HT1080 (cell line): ENCODE data around the gene TBC1D14. TPM values are rescaled to one million over a fixed set of nuclear protein-coding genes. Genes with fewer than 3 reads are reported as not detected.

ENCODE experiments used
- DNase-seq: peaks from one replicate; pipeline ENCODE4 v3.0.0-alpha.2; 2015; ENCODE audit warnings: low read depth
- total RNA-seq: library from RNA; depleted of rRNA; stranded (reverse); fragments of >200 nt; shearing (Covaris generic); gene quantifications from 2 replicates; pipeline ENCODE4 v1.2.3, GENCODE V29; 2014

The TBC1D14 gene
- total RNA-seq, 1 experiment from 2014 or later: 50.6 TPM

DNA sequence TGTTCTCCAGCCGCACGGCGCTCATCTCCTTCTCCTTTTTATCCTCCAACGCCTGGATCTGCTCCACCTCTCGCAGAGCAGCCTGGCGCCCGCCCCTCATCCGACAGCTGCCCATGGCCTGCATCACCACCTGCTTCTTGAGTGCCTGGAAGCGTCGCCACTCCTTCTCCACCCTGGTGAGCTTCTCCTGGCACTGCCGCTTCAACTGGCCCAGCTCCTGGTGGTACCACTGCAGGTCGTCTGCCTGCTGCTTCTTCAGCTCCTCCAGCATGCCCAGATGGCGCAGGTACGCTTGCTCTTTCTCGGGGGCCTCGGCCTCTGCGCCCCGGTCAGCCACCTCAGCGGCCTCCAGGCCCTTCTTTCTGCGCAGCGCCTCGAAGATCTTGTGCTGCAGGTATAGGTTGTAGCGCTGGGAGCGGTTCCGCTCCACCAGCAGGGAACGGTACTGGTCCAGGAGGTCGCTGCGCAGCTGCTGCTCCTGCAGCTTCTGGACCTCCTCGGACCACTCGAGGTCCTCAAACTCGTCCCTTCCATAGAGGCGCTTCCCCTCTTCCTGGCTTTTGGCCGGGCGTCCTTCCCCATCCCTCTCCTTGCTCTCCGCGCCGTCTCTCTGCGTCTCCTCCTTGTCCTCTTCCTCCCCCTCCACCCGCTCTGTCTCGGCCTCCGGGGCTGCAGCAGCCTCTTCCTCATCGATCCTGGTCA is 132.3 kb downstream of the TBC1D14 start:
- DNase-seq: no peak

- DNase-seq: peak; percentile 98
Measured at GRCh38 chr4:7042503-7043283, 133.1 kb downstream of the TBC1D14 start.

DNA sequence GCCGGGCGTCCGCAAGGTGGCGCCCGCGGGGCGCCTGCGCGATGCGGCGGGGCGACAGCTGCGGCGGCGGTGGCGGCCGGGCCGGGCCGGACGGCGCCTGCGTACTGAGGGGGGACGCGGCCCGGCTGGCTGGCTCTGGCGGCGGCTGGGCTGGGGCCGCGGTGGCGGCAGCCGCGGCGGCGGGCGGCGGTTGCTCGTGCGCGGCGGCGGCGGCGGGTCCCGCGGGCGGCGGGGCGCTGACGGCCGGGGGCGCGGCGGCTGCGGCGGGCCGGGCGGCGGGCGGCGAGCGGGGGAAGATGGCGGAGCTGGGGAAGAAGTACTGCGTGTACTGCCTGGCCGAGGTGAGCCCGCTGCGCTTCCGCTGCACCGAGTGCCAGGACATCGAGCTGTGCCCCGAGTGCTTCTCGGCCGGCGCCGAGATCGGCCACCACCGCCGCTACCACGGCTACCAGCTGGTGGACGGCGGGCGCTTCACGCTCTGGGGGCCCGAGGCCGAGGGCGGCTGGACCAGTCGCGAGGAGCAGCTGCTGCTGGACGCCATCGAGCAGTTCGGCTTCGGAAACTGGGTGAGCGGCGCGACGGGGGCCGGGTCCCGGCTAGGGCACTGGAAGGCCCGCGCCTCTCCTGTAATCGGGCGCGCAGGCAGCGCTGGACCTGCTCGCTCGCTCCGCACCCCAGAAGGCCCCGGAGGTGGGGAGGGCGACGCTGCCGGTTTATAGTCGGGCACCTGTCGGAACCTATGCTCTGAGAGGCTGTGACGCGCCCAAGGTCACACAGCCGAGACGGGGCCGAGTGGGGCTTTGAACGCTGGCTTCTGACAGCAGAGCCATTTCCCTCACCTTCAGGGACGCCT is 133.9 kb downstream of the TBC1D14 start, which contains the start of gene TADA2B:
Gene TADA2B, plus strand, starts transcription at position 89 of the 853 bp plus-strand sequence. Its CDS starts 208 bp downstream, at position 297.
- no peak for DNase-seq

- DNase-seq: no peak
Measured at GRCh38 chr4:7044137-7044930, 134.7 kb downstream of the TBC1D14 start.

DNA sequence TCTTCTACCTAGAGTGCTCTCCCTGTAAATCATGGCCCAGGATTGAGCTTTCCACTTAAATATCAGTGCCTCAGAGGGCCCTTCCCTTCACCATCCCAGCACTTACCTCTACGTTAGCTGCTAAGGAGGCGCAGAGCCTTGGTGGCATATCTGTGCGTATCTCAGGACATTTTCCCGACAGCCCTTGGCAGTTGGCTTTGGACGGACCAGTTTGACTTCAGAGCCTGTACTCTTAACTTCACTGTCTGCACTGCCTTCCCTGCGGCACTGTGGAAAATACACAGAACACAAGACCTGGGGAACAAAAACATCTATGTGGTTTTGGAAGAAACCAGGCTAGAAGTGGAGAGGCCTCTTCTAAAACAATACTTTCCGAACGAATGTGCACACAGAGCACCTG is 135.9 kb downstream of the TBC1D14 start:
- no peak for DNase-seq

- no peak for DNase-seq
Measured at GRCh38 chr4:7045961-7046921, 136.6 kb downstream of the TBC1D14 start.

DNA sequence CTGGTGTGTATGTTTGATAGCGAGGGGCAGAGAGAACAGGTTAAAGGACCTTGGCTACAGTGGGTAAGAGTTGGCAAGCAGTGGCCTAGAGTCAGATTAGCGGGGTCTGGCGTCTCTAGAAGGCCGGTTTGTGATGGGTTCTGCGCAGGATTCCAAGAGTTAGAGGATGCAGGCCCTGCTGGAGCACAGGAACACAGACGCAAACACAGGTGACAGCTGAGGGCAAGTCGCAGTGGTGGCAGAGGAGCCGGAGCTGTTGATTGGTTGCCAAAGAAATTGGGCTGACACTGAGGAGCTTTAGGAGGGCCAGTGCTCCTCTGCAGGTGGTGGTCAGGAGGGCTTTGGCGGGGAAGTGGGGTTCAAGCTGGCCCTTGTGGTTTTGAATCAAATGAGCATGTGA is 137.3 kb downstream of the TBC1D14 start:
- no peak for DNase-seq

GRCh38 chr4:7048642-7049041 is 139.0 kb downstream of the TBC1D14 start:
- no peak for DNase-seq

DNA sequence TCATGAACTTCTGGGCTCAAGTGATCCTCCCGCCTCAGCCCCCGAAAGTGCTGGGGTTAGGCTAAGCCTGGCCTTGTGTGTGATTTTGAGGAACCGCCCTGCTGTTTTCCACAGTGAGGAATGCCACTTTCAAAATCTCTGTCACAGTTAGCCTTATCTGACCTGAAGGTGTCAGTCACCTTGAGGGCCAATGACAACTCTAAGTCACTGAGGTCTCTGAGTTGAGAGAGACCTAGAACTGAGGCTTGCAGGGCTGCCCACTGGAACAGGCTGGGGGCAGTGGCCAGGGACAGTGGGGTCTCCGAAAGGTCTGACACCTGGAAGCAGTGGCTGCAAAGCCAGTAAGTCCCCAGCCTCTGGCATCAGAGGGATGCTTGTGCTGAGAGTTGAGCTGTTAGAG is 139.7 kb downstream of the TBC1D14 start:
- DNase-seq: no peak

DNA sequence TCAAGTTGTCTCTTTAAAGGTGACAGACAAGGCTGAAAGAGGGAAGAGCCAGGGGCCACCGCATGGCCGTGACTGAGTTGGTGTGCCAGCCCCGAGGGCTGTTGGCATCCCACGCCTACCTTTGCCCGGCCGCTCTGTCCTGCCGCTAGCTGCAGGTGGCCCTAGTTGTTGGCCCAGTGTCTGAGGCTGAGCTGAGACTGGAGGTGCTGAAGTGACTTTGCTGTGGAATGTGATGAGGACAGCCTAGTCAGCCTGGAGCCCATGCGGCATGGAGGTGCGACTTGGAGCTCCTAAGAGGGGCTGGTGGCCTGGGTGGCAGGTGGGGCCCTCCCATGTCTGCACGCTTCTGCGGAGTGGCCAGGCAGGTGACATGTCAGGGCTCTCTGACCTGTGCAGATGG is 140.1 kb downstream of the TBC1D14 start:
- no peak for DNase-seq

GRCh38 chr4:7050481-7051143 is 141.0 kb downstream of the TBC1D14 start:
- DNase-seq: no peak

GRCh38 chr4:7051144-7051495 is 141.5 kb downstream of the TBC1D14 start:
- DNase-seq: no peak

DNA sequence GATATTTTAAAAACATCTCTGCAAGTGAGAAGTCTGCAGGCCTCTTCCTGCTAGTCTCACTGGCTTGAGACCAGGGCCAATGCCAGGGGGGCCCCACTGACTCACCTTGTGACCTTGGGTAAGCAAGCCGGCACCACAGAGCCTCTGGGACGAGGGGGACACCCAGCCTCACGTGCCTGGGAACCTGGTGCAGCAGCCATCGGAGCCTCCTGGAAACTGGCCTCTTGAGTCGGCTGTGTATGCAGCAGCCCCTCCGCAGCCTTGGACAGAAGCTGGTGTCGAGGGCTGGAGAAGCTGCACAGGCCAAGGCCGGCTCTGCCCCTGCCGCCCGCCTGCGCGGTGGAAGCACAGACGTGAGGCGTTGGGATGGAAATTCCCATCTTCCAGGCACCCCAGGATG is 142.3 kb downstream of the TBC1D14 start:
- DNase-seq: no peak

- no peak for DNase-seq
Measured at GRCh38 chr4:7052313-7052712, 142.7 kb downstream of the TBC1D14 start.

DNA sequence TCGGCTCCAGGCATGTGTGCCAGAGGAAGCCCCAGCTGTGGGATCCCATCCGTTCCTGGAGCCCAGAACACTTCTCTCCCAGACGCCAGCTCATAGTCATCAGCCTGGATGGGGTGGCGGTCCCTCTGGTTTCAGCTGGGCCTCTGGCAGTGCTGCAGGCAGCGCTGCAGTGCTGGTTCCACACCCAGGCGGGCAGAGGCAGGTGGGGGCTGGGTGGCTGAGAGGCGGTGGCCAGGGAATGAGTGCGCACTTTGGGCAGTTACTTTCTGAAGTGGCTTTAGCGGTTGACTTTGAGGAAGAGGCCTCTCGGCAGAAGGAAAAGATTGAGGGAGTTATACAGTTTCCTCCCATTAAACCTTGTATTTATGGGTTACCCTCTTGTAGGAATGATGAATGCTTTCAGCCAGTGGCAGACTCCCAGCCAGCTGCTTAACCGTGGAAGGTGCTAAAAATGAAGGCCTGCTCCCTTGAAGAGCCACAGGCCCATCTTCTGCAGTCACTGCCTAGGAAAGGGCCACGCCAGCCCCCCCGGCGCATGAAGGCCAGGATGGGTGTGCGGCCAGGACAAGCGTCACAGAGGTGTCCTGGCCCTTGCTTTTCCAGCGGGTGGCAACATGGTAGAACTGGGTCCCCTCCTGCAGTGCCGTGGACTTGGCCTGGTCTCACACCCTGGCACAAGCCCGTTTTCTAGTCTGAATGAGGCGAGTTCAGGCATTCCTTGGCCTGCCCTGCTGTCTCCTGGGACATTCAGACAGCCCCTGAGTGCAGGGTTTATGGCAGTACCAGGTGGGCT is 143.5 kb downstream of the TBC1D14 start:
- no peak for DNase-seq

DNA sequence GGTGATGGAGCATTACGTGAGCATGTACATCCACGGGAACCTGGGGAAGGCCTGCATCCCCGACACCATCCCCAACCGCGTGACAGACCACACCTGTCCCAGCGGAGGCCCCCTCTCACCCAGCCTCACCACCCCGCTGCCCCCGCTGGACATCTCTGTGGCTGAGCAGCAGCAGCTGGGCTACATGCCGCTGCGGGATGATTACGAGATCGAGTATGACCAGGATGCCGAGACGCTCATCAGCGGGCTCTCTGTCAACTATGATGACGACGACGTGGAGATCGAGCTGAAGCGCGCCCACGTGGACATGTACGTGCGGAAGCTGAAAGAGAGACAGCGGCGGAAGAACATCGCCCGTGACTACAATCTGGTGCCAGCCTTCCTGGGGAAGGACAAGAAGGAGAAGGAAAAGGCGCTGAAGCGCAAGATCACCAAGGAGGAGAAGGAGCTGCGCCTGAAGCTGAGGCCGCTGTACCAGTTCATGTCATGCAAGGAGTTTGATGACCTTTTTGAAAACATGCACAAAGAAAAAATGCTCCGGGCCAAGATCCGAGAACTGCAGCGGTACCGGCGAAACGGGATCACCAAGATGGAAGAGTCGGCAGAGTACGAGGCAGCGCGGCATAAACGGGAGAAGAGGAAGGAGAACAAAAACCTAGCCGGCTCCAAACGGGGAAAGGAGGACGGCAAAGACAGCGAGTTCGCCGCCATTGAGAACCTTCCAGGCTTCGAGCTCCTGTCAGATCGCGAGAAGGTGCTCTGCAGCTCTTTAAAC is 144.7 kb downstream of the TBC1D14 start:
- no peak for DNase-seq

- peak; percentile 59 for DNase-seq
Measured at GRCh38 chr4:7055111-7055989, 145.7 kb downstream of the TBC1D14 start.
